HEK293 (cell line): ENCODE data around the gene AZIN2.
A peak's percentile ranks its signal among the peaks of the same experiment; 100 is the strongest.

Experiments used
- CTCF ChIA-PET: fragments of 350-600 bp; formaldehyde crosslinking; extraction: SDS; loops from one replicate; lab custom pipeline; 2021; ENCODE audit warnings: antibody characterized with exemption; lab: Yijun Ruan, JAX
- POLR2A ChIA-PET: fragments of 300-600 bp; formaldehyde crosslinking; extraction: SDS; loops from one replicate; lab custom pipeline; 2020; ENCODE audit warnings: antibody characterized with exemption, inconsistent platforms; lab: Yijun Ruan, JAX
- H3K27ac ChIP-seq: fragments of 200-500 bp; sonication (Bioruptor generic); 2 replicates; pipeline ENCODE4 v1.5.1; 2014; ENCODE audit warnings: low read depth, low read length, control low read depth, inconsistent platforms; ENCODE audit errors: extremely low read depth
- H3K36me3 ChIP-seq, 2 experiments: fragments of 200-500 bp in 1 of 2; sonication (Bioruptor generic) in 1 of 2; 1 replicate in 1 of 2; 2 replicates in 1 of 2; pipeline ENCODE4 v1.5.1; 2014 to 2017; ENCODE audit warnings: inconsistent platforms in 2 of 2, low read length in 2 of 2; ENCODE audit not compliant: control insufficient read depth in 2 of 2, insufficient read depth in 1 of 2
- H3K4me1 ChIP-seq: fragments of 200-500 bp; sonication (Bioruptor generic); 2 replicates; pipeline ENCODE4 v1.5.1; 2014; ENCODE audit warnings: mild to moderate bottlenecking, low read length, inconsistent platforms; ENCODE audit not compliant: control insufficient read depth, insufficient read depth
- H3K4me3 ChIP-seq: 2 replicates; pipeline ENCODE4 v1.5.1; 2011; ENCODE audit warnings: low read depth, mild to moderate bottlenecking, control low read depth, low read length, moderate library complexity
- H3K9me3 ChIP-seq: fragments of 200-500 bp; sonication (Bioruptor generic); 2 replicates; pipeline ENCODE4 v1.5.1; 2014; ENCODE audit warnings: low read depth, low read length, inconsistent platforms; ENCODE audit not compliant: control insufficient read depth, insufficient read depth
- IKZF3 ChIP-seq: fragments of 450-650 bp; IDR thresholded peaks from 2 replicates; pipeline ENCODE4 v1.5.0; 2018; ENCODE audit warnings: missing biosample characterization, mild to moderate bottlenecking, missing genetic modification characterization, moderate library complexity
- KLF10 ChIP-seq: fragments of 450-650 bp; IDR thresholded peaks from 2 replicates; pipeline ENCODE4 v1.5.1; 2018; ENCODE audit warnings: missing biosample characterization, mild to moderate bottlenecking, missing genetic modification characterization
- MYNN ChIP-seq: fragments of 450-650 bp; formaldehyde crosslinking; IDR thresholded peaks from 2 replicates; pipeline ENCODE4 v1.5.1; 2016; ENCODE audit warnings: missing biosample characterization, missing genetic modification characterization, borderline replicate concordance
- SALL2 ChIP-seq: fragments of 450-650 bp; formaldehyde crosslinking; IDR thresholded peaks from 2 replicates; pipeline ENCODE4 v1.5.0; 2017; ENCODE audit warnings: missing biosample characterization, mild to moderate bottlenecking, missing genetic modification characterization, borderline replicate concordance
- SP2 ChIP-seq: fragments of 450-650 bp; formaldehyde crosslinking; IDR thresholded peaks from 2 replicates; pipeline ENCODE4 v1.5.1; 2016; ENCODE audit warnings: missing biosample characterization, missing genetic modification characterization
- SP7 ChIP-seq: fragments of 450-650 bp; formaldehyde crosslinking; IDR thresholded peaks from 2 replicates; pipeline ENCODE4 v1.5.1; 2016; ENCODE audit warnings: missing biosample characterization, missing genetic modification characterization
- TCF7L2 ChIP-seq: IDR thresholded peaks from 2 replicates; pipeline ENCODE4 v1.6.1; 2011; ENCODE audit warnings: low read depth, mild to moderate bottlenecking, inconsistent platforms, low read length, moderate library complexity, borderline replicate concordance
- ZBTB7A ChIP-seq: fragments of 450-650 bp; formaldehyde crosslinking; IDR thresholded peaks from 2 replicates; pipeline ENCODE4 v1.5.1; 2016; ENCODE audit warnings: low read depth, missing biosample characterization, missing genetic modification characterization
- ZIC2 ChIP-seq: fragments of 450-650 bp; formaldehyde crosslinking; IDR thresholded peaks from 2 replicates; pipeline ENCODE4 v1.5.1; 2016; ENCODE audit warnings: missing biosample characterization, missing genetic modification characterization
- ZNF169 ChIP-seq: fragments of 450-650 bp; formaldehyde crosslinking; IDR thresholded peaks from 2 replicates; pipeline ENCODE4 v1.5.1; 2016; ENCODE audit warnings: missing biosample characterization, missing genetic modification characterization
- ZNF211 ChIP-seq: fragments of 450-650 bp; formaldehyde crosslinking; IDR thresholded peaks from 2 replicates; pipeline ENCODE4 v1.5.1; 2016; ENCODE audit warnings: low read depth, missing biosample characterization, missing genetic modification characterization
- ZNF221 ChIP-seq: fragments of 450-650 bp; formaldehyde crosslinking; IDR thresholded peaks from 2 replicates; pipeline ENCODE4 v1.5.1; 2017; ENCODE audit warnings: missing biosample characterization, missing genetic modification characterization, borderline replicate concordance
- ZNF239 ChIP-seq: fragments of 450-650 bp; formaldehyde crosslinking; IDR thresholded peaks from 2 replicates; pipeline ENCODE4 v1.5.1; 2016; ENCODE audit warnings: missing biosample characterization, missing genetic modification characterization
- ZNF549 ChIP-seq: fragments of 450-650 bp; IDR thresholded peaks from 2 replicates; pipeline ENCODE4 v1.5.1; 2018; ENCODE audit warnings: missing biosample characterization, missing genetic modification characterization, mild to moderate bottlenecking, inconsistent platforms, moderate library complexity
- ZNF571 ChIP-seq: fragments of 450-650 bp; formaldehyde crosslinking; IDR thresholded peaks from 2 replicates; pipeline ENCODE4 v1.5.0; 2017; ENCODE audit warnings: missing biosample characterization, missing genetic modification characterization
- ZNF600 ChIP-seq: fragments of 450-650 bp; formaldehyde crosslinking; IDR thresholded peaks from 2 replicates; pipeline ENCODE4 v1.5.1; 2016; ENCODE audit warnings: missing biosample characterization, missing genetic modification characterization
- ZNF624 ChIP-seq: fragments of 450-650 bp; formaldehyde crosslinking; IDR thresholded peaks from 2 replicates; pipeline ENCODE4 v1.5.1; 2017; ENCODE audit warnings: missing biosample characterization, missing genetic modification characterization
- ZNF660 ChIP-seq: fragments of 450-650 bp; IDR thresholded peaks from 2 replicates; pipeline ENCODE4 v1.5.1; 2018; ENCODE audit warnings: missing biosample characterization, mild to moderate bottlenecking, missing genetic modification characterization
- ZNF830 ChIP-seq: fragments of 450-650 bp; IDR thresholded peaks from 2 replicates; pipeline ENCODE4 v1.5.0; 2018; ENCODE audit warnings: missing biosample characterization, missing genetic modification characterization, low read depth, mild to moderate bottlenecking, moderate library complexity
- ZSCAN16 ChIP-seq: fragments of 450-650 bp; formaldehyde crosslinking; IDR thresholded peaks from 2 replicates; pipeline ENCODE4 v1.5.1; 2016; ENCODE audit warnings: missing biosample characterization, missing genetic modification characterization
- TF ChIP-seq, protein P1 (sequence below): fragments of 450-650 bp; formaldehyde crosslinking; IDR thresholded peaks from 2 replicates; pipeline ENCODE4 v1.5.1; 2017; ENCODE audit warnings: missing biosample characterization, missing genetic modification characterization
- TF ChIP-seq, protein P2 (sequence below): fragments of 450-650 bp; formaldehyde crosslinking; IDR thresholded peaks from 2 replicates; pipeline ENCODE4 v1.5.1; 2016; ENCODE audit warnings: missing biosample characterization, missing genetic modification characterization
- TF ChIP-seq, protein P3 (sequence below): fragments of 450-650 bp; formaldehyde crosslinking; IDR thresholded peaks from 2 replicates; pipeline ENCODE4 v1.5.1; 2016; ENCODE audit warnings: missing biosample characterization, missing genetic modification characterization
- TF ChIP-seq, protein P4 (sequence below): fragments of 450-650 bp; formaldehyde crosslinking; IDR thresholded peaks from 2 replicates; pipeline ENCODE4 v1.5.1; 2017; ENCODE audit warnings: missing biosample characterization, missing genetic modification characterization
- TF ChIP-seq, protein P5 (sequence below): fragments of 450-650 bp; formaldehyde crosslinking; IDR thresholded peaks from 2 replicates; pipeline ENCODE4 v1.5.1; 2016; ENCODE audit warnings: missing biosample characterization, missing genetic modification characterization

The AZIN2 gene

DNA sequence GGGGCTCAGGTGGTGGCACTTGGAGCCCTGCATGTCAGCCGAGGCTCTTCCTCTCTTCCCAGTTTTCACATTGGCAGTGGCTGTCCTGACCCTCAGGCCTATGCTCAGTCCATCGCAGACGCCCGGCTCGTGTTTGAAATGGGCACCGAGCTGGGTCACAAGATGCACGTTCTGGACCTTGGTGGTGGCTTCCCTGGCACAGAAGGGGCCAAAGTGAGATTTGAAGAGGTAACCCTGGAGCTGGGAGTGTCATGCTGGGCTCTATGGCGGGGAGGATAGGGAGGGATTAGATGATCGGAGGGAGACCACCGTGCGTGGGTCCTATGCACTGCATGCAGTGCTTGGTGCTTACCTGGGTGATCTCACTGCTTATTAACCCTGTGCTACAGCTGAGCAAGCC is 13.5 kb downstream of the AZIN2 start:
- Histone ChIP-seq H3K9me3 (no peaks in the 10 kb centered on the region), H3K36me3 (peaks cover 0 to 32% of the 10 kb centered on the region in 2 experiments; a peak in 1 of 3 replicates), H3K4me1 (no peaks in the 10 kb centered on the region), H3K4me3 (no peak overlapping the region), H3K27ac (no peak overlapping the region)
- ChIA-PET POLR2A (no interaction called here), CTCF (interaction anchor here (0.6 to 3.5 kb wide), 14 partner anchors 8 to 984 kb away, joined by 3 to 17 read pairs (median 3); partner anchors contain the start of gene ZSCAN20)
- TF ChIP-seq ZNF624 (tag by site-specific recombination) (no peak), ZSCAN16 (tag by site-specific recombination) (no peak), ZNF660 (tag by site-specific recombination) (no peak)

DNA sequence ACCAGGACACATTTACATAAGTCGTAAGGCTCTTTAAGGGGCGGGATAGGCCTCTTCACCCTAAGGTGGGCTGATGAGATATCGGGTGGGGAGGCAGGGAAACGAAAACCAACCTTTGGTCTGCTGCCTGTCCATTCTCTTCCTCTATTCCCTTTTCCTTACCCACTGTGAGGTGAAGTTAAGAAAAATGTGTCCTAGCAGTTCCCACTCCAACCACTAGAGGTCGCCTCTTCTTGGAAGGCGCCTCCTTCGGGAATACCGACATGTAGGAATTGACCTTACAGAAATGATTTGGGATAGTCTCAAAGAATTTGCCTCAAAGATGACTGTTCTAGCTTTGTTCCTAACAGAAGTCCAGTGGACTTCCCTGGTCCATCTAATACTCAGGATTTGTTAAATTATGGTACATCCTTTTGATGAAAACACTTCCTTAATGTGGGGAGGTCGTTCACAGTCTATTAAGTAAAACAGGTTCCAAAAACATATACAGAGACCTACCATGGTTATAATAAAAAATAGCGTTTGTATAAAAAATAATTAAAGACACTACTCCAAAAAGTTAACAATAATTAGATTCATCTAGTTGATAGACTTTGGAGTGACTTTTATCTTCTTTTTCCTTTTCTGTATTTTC is 14.1 kb downstream of the AZIN2 start:
- Histone ChIP-seq H3K9me3 (no peaks in the 10 kb centered on the region), H3K27ac (no peak overlapping the region), H3K4me3 (no peak overlapping the region), H3K36me3 (peaks cover 0 to 31% of the 10 kb centered on the region in 2 experiments; a peak in 1 of 3 replicates), H3K4me1 (no peaks in the 10 kb centered on the region)
- CTCF ChIA-PET: interaction anchor here (0.6 to 3.5 kb wide), 37 partner anchors 9 to 983 kb away, joined by 3 to 17 read pairs (median 3); partner anchors contain the start of gene ZSCAN20
- POLR2A ChIA-PET: no interaction called here
- TF ChIP-seq SP2 (tag by site-specific recombination) (no peak), ZNF600 (tag by site-specific recombination) (0 out of 2 replicates have a peak, but pooled peaks have one; percentile 44), ZNF211 (tag by site-specific recombination) (no peak), TCF7L2 (no peak), SALL2 (tag by site-specific recombination) (no peak), ZNF221 (tag by site-specific recombination) (no peak), ZBTB7A (tag by site-specific recombination) (no peak), ZNF571 (no peak), KLF10 (no peak), ZNF624 (tag by site-specific recombination) (no peak), ZNF239 (tag by site-specific recombination) (no peak), IKZF3 (tag by site-specific recombination) (peak; percentile 98), ZNF169 (tag by site-specific recombination) (no peak), MYNN (no peak), ZNF660 (tag by site-specific recombination) (0 out of 2 replicates have a peak, but pooled peaks have one; percentile 53), ZNF549 (no peak), ZIC2 (tag by site-specific recombination) (no peak), ZNF830 (tag by site-specific recombination) (no peak), SP7 (no peak)
- TF ChIP-seq, protein P1, sequence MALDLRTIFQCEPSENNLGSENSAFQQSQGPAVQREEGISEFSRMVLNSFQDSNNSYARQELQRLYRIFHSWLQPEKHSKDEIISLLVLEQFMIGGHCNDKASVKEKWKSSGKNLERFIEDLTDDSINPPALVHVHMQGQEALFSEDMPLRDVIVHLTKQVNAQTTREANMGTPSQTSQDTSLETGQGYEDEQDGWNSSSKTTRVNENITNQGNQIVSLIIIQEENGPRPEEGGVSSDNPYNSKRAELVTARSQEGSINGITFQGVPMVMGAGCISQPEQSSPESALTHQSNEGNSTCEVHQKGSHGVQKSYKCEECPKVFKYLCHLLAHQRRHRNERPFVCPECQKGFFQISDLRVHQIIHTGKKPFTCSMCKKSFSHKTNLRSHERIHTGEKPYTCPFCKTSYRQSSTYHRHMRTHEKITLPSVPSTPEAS (tag by site-specific recombination): no peak
- TF ChIP-seq, protein P2, sequence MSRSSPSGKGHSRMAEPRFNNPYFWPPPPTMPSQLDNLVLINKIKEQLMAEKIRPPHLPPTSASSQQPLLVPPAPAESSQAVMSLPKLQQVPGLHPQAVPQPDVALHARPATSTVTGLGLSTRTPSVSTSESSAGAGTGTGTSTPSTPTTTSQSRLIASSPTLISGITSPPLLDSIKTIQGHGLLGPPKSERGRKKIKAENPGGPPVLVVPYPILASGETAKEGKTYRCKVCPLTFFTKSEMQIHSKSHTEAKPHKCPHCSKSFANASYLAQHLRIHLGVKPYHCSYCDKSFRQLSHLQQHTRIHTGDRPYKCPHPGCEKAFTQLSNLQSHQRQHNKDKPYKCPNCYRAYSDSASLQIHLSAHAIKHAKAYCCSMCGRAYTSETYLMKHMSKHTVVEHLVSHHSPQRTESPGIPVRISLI (tag by site-specific recombination): no peak
- TF ChIP-seq, protein P3, sequence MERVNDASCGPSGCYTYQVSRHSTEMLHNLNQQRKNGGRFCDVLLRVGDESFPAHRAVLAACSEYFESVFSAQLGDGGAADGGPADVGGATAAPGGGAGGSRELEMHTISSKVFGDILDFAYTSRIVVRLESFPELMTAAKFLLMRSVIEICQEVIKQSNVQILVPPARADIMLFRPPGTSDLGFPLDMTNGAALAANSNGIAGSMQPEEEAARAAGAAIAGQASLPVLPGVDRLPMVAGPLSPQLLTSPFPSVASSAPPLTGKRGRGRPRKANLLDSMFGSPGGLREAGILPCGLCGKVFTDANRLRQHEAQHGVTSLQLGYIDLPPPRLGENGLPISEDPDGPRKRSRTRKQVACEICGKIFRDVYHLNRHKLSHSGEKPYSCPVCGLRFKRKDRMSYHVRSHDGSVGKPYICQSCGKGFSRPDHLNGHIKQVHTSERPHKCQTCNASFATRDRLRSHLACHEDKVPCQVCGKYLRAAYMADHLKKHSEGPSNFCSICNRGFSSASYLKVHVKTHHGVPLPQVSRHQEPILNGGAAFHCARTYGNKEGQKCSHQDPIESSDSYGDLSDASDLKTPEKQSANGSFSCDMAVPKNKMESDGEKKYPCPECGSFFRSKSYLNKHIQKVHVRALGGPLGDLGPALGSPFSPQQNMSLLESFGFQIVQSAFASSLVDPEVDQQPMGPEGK (tag by site-specific recombination): no peak
- TF ChIP-seq, protein P4, sequence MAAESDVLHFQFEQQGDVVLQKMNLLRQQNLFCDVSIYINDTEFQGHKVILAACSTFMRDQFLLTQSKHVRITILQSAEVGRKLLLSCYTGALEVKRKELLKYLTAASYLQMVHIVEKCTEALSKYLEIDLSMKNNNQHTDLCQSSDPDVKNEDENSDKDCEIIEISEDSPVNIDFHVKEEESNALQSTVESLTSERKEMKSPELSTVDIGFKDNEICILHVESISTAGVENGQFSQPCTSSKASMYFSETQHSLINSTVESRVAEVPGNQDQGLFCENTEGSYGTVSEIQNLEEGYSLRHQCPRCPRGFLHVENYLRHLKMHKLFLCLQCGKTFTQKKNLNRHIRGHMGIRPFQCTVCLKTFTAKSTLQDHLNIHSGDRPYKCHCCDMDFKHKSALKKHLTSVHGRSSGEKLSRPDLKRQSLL (tag by site-specific recombination): no peak
- TF ChIP-seq, protein P5, sequence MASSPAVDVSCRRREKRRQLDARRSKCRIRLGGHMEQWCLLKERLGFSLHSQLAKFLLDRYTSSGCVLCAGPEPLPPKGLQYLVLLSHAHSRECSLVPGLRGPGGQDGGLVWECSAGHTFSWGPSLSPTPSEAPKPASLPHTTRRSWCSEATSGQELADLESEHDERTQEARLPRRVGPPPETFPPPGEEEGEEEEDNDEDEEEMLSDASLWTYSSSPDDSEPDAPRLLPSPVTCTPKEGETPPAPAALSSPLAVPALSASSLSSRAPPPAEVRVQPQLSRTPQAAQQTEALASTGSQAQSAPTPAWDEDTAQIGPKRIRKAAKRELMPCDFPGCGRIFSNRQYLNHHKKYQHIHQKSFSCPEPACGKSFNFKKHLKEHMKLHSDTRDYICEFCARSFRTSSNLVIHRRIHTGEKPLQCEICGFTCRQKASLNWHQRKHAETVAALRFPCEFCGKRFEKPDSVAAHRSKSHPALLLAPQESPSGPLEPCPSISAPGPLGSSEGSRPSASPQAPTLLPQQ (tag by site-specific recombination): no peak
